T-cell (primary cell): ENCODE data around the gene ZDHHC8. TPM values are rescaled to one million over a fixed set of nuclear protein-coding genes. Genes with fewer than 3 reads are reported as not detected.

Source experiments
- ATAC-seq, 4 experiments: fragments of 200-7000 bp in 3 of 4; fragments of 150-1000 bp in 1 of 4; cut with Tn5 transposase; replicated peaks in 1 of 4; 1 replicate in 3 of 4; 2 replicates in 1 of 4; pipeline ENCODE4 v1.10.0; 2021; ENCODE audit warnings: moderate library complexity in 3 of 4, mild to moderate bottlenecking in 2 of 4, moderate number of reproducible peaks in 1 of 4
- CTCF ChIA-PET, 2 donors: fragments of 300-600 bp; sonication (Branson Sonifier 250); formaldehyde crosslinking; loops; one replicate each; lab custom pipeline; 2022; ENCODE audit warnings: antibody characterized with exemption in 2 of 2; lab: Charles Lee
- POLR2A ChIA-PET, 2 donors: fragments of 300-600 bp; sonication (Branson Sonifier 250); formaldehyde crosslinking; loops; one replicate each; lab custom pipeline; 2022; ENCODE audit warnings: antibody characterized with exemption in 2 of 2; lab: Charles Lee
- DNase-seq, 35 experiments: peaks; one replicate each; pipeline versions ENCODE4 v3.0.0 to v3.0.0-alpha.2; 2013 to 2023
- H3K27ac ChIP-seq: one replicate; pipeline ENCODE4 v1.5.1; 2013; ENCODE audit warnings: low read length
- H3K27me3 ChIP-seq, 2 experiments: replicated peaks in 1 of 2; 1 replicate in 1 of 2; 2 replicates in 1 of 2; pipeline versions ENCODE4 v1.6.1 to v1.7.0; 2013; ENCODE audit warnings: low read length in 1 of 2, mixed read lengths in 1 of 2; ENCODE audit not compliant: control insufficient read depth in 2 of 2, insufficient read depth in 2 of 2; ENCODE audit errors: extremely low read depth in 1 of 2
- H3K36me3 ChIP-seq, 2 donors: 1 replicate in 1 of 2; 2 replicates in 1 of 2; pipeline versions ENCODE4 v1.6.1 to v1.7.0; 2013; ENCODE audit warnings: low read length in 1 of 2; ENCODE audit not compliant: control insufficient read depth in 2 of 2, insufficient read depth in 1 of 2; ENCODE audit errors: extremely low read depth in 1 of 2
- H3K4me1 ChIP-seq, 2 experiments: 1 replicate in 1 of 2; 2 replicates in 1 of 2; pipeline versions ENCODE4 v1.6.1 to v1.7.0; 2013; ENCODE audit warnings: low read length in 2 of 2, mixed read lengths in 1 of 2; ENCODE audit not compliant: insufficient read depth in 2 of 2, control insufficient read depth in 1 of 2; ENCODE audit errors: extremely low read depth in 1 of 2
- H3K4me3 ChIP-seq, 2 donors: 1 replicate in 1 of 2; 2 replicates in 1 of 2; pipeline versions ENCODE4 v1.5.1 to v1.7.0; 2013; ENCODE audit warnings: mild to moderate bottlenecking in 2 of 2, low read length in 1 of 2, moderate library complexity in 1 of 2; ENCODE audit not compliant: control insufficient read depth in 1 of 2; ENCODE audit errors: extremely low read depth in 1 of 2
- H3K9me3 ChIP-seq: 2 replicates; pipeline ENCODE4 v1.7.0; 2013
- H3K27ac Mint-ChIP-seq, 2 donors: one replicate each; pipeline ENCODE4 v1.8.0; 2020 to 2021; ENCODE audit warnings: mild to moderate bottlenecking in 2 of 2, mixed read lengths in 2 of 2
- H3K27me3 Mint-ChIP-seq, 2 donors: one replicate each; pipeline ENCODE4 v1.8.0; 2021 to 2022; ENCODE audit warnings: mixed read lengths in 2 of 2
- H3K36me3 Mint-ChIP-seq: one replicate; pipeline ENCODE4 v1.8.0; 2021; ENCODE audit warnings: mixed read lengths
- H3K4me1 Mint-ChIP-seq, 3 donors: one replicate each; pipeline ENCODE4 v1.8.0; 2020 to 2022; ENCODE audit warnings: mixed read lengths in 3 of 3, mild to moderate bottlenecking in 1 of 3
- H3K4me3 Mint-ChIP-seq, 3 donors: one replicate each; pipeline ENCODE4 v1.8.0; 2020 to 2022; ENCODE audit warnings: mild to moderate bottlenecking in 3 of 3, mixed read lengths in 3 of 3, moderate library complexity in 3 of 3
- H3K9me3 Mint-ChIP-seq, 3 donors: one replicate each; pipeline ENCODE4 v1.8.0; 2020 to 2022; ENCODE audit warnings: mixed read lengths in 3 of 3
- WGBS: methylation state at CpG from one replicate; pipeline ENCODE4 v1.1.5; 2013; ENCODE audit warnings: missing lambda C conversion rate; ENCODE audit not compliant: insufficient coverage; 5-methylcytosine and 5-hydroxymethylcytosine counted together
- total RNA-seq, 35 experiments: library from RNA in 6 of 35; stranded (reverse) in 6 of 35; fragments of 120-200 nt in 1 of 35; gene quantifications; one replicate each; pipeline versions ENCODE4 v1.2.1 to v1.2.4 and lab custom pipeline; 2013 to 2026

ZDHHC8 gene
- total RNA-seq (100 to 1,000 TPM in 1 of 5 donors, 10 to 100 TPM in 4; 68.4 to 102 (median 92.1) TPM), total RNA-seq (lab: John Stamatoyannopoulos, UW) (25.6 to 64.1 (median 48.0) reads per million in 29 experiments)
- 18.3 TPM for total RNA-seq (2013)

GRCh38 chr22:20131597-20131858 lies at the start of gene ZDHHC8:
Gene ZDHHC8, plus strand, starts transcription at chr22:20131804. Its CDS starts 144 bp downstream, at chr22:20131948.
- H3K9me3 Mint-ChIP-seq: no peaks in the 10 kb centered on the region
- peaks cover 4% of the 10 kb centered on the region for H3K36me3 Mint-ChIP-seq
- CTCF ChIA-PET: no interaction called here
- under 1% methylated on average over 43 of the region's 43 CpGs for WGBS
- peaks cover 24 to 42% (median 42%) of the 10 kb centered on the region in 3 donors for H3K4me1 Mint-ChIP-seq
- Histone ChIP-seq H3K27ac (peak within 1 kb of the TSS; percentile 62), H3K4me3 (peak within 1 kb of the TSS; percentile 71 to 80), H3K36me3 (peaks cover 4 to 7% of the 10 kb centered on the region in 2 donors), H3K9me3 (no peaks in the 10 kb centered on the region), H3K4me1 (peaks cover 9 to 61% of the 10 kb centered on the region in 2 experiments), H3K27me3 (no peaks in the 10 kb centered on the region)
- POLR2A ChIA-PET: no interaction called here
- no peaks in the 10 kb centered on the region for H3K27me3 Mint-ChIP-seq
- H3K27ac Mint-ChIP-seq: peak within 1 kb of the TSS; percentile 15 to 64
- ATAC-seq (peak; percentile 76 to 83 (median 80)), DNase-seq (peak in 22 of 35 experiments; percentile 22 to 70 (median 36))
- peak within 1 kb of the TSS; percentile 72 to 77 (median 74) for H3K4me3 Mint-ChIP-seq

DNA sequence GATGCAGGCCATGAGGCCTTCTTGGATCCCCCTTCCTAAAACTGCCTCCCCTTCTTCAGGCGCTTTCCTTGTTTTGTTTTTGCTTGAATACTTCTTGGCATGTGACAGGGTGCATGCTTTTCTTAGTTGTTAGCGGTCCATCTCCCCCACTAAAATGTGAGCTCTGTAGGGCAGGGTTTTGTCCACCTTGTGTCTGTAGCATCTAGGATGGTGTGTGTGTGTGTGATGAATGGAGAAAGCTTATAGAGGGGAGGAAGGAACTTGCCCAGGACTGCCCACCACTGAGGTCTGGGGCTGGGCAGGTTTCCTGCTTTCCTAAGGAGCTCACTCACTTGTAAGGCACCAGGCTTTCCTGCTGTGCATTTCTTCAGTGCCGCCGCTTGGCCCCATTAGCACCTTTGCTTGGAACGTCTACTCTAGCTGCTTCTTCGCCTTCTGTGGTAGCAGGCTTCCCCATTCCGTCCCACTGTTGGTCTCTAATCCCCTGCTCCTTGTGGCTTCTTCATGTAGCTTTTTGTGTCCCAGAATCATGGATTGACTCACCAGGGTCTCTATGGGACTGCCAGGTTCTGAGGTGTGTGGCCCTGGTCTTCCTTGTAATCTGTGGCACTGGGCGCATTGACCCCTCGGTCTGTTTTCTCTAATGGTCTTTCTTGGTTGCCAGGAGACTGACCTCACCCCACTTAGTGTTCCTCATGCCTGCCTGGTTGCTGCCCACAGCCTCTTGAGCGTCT lies 48.3 kb upstream of the ZDHHC8 start:
- no peaks in the 10 kb centered on the region for H3K27me3 Mint-ChIP-seq
- Histone ChIP-seq H3K4me3 (no peak overlapping the region), H3K36me3 (peaks cover 20 to 27% of the 10 kb centered on the region in 2 donors), H3K27me3 (no peaks in the 10 kb centered on the region), H3K9me3 (no peaks in the 10 kb centered on the region), H3K27ac (no peak overlapping the region), H3K4me1 (peaks cover 17 to 83% of the 10 kb centered on the region in 2 experiments)
- WGBS: 89% methylated on average over 8 of the region's 10 CpGs
- ChIA-PET CTCF (interaction anchor here in 1 of 2 donors (1.6 kb wide), 1 partner anchor 18 kb away, joined by 3 read pairs; no protein-coding TSS in a partner anchor), POLR2A (no interaction called here)
- no peaks in the 10 kb centered on the region for H3K9me3 Mint-ChIP-seq
- peaks cover 56 to 62% (median 57%) of the 10 kb centered on the region in 3 donors for H3K4me1 Mint-ChIP-seq
- peak overlapping the region in 2 of 3 donors; percentile 8 to 77 for H3K4me3 Mint-ChIP-seq
- ATAC-seq (no peak), DNase-seq (no peak)
- H3K36me3 Mint-ChIP-seq: peaks cover 21% of the 10 kb centered on the region
- peak overlapping the region; percentile 40 to 82 for H3K27ac Mint-ChIP-seq

- Histone ChIP-seq H3K27me3 (no peaks in the 10 kb centered on the region), H3K36me3 (peaks cover 20 to 33% of the 10 kb centered on the region in 2 donors), H3K4me3 (no peak overlapping the region), H3K27ac (no peak overlapping the region), H3K4me1 (peaks cover 17 to 88% of the 10 kb centered on the region in 2 experiments), H3K9me3 (no peaks in the 10 kb centered on the region)
- WGBS: 98% methylated on average over 10 of the region's 10 CpGs
- peaks cover 56 to 62% (median 57%) of the 10 kb centered on the region in 3 donors for H3K4me1 Mint-ChIP-seq
- POLR2A ChIA-PET: no interaction called here
- no peaks in the 10 kb centered on the region for H3K9me3 Mint-ChIP-seq
- peak overlapping the region in 1 of 2 donors; percentile 40 for H3K27ac Mint-ChIP-seq
- peaks cover 23% of the 10 kb centered on the region for H3K36me3 Mint-ChIP-seq
- no peak for DNase-seq
- H3K4me3 Mint-ChIP-seq: peak overlapping the region in 1 of 3 donors; percentile 43
- no peaks in the 10 kb centered on the region for H3K27me3 Mint-ChIP-seq
- ATAC-seq: no peak
- CTCF ChIA-PET: interaction anchor here in 1 of 2 donors (1.6 kb wide), 1 partner anchor 17 kb away, joined by 3 read pairs; no protein-coding TSS in a partner anchor
Measured at GRCh38 chr22:20083891-20084546, 47.6 kb upstream of the ZDHHC8 start.

DNA sequence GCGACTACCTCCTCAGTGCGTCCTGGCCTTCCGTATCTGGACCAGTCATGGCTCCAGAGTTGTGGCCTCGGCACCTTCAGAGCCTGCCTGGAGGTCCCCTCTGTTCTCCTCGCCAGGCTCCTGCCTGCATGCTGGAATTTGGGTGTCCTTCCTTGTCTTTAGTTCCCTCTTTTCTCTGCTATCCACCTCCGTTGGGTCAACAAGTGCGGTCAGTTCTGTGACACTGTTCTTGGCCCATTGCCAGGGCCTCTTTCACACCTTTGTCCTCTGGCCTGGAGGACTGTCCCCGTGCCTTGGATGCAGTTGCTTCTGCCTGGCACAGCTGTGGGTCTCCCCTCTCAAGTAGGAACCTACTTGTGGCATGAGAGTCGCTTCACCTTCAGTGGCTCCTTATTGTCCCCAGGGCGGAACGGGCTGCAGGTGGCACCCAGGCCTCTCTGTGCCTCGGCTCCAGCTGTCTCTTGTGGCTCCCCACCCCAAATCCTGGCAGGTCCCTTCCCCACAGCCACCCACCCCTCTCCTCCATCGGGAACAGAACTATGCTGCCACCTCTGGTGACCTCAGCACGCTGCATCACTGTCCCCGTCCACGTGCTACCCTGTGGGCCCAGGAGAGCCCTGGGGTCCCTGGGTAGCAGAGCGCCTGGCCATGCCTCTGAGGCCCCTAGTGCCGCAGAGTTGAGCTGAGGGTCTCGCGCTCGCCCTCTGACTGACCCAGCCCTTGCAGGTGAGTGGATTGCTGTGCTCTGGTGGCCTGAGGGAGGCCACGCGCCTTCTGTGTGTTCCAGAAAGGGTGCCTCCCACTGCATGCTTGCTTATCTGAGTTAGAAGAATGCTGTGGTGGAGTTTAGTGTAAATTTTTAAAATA lies 46.8 kb upstream of the ZDHHC8 start:
- Mint-ChIP-seq H3K4me1 (peaks cover 53 to 62% (median 59%) of the 10 kb centered on the region in 3 donors), H3K4me3 (peak overlapping the region in 1 of 3 donors; percentile 43), H3K9me3 (no peaks in the 10 kb centered on the region), H3K27me3 (no peaks in the 10 kb centered on the region), H3K36me3 (peaks cover 29% of the 10 kb centered on the region), H3K27ac (peak overlapping the region in 1 of 2 donors; percentile 79)
- 92% methylated on average over 21 of the region's 23 CpGs for WGBS
- peaks cover 17 to 88% of the 10 kb centered on the region in 2 experiments for H3K4me1 ChIP-seq
- H3K27me3 ChIP-seq: no peaks in the 10 kb centered on the region
- H3K27ac ChIP-seq: no peak overlapping the region
- ChIA-PET POLR2A (no interaction called here), CTCF (interaction anchor here in 1 of 2 donors (0.5 to 0.7 kb wide), 2 partner anchors 138 to 385 kb away, joined by 4 read pairs; no protein-coding TSS in a partner anchor)
- peaks cover 20 to 41% of the 10 kb centered on the region in 2 donors for H3K36me3 ChIP-seq
- peak in 1 of 35 experiments; percentile 27 for DNase-seq
- no peaks in the 10 kb centered on the region for H3K9me3 ChIP-seq
- H3K4me3 ChIP-seq: no peak overlapping the region
- no peak for ATAC-seq

GRCh38 chr22:20085651-20086050 lies 46.0 kb upstream of the ZDHHC8 start:
- no peak overlapping the region for H3K27ac ChIP-seq
- H3K4me1 ChIP-seq: peaks cover 16 to 95% of the 10 kb centered on the region in 2 experiments
- no peaks in the 10 kb centered on the region for H3K9me3 ChIP-seq
- Mint-ChIP-seq H3K27ac (no peak overlapping the region), H3K4me3 (no peak overlapping the region), H3K9me3 (no peaks in the 10 kb centered on the region), H3K27me3 (no peaks in the 10 kb centered on the region), H3K36me3 (peaks cover 36% of the 10 kb centered on the region), H3K4me1 (peaks cover 53 to 62% (median 61%) of the 10 kb centered on the region in 3 donors)
- ATAC-seq (no peak), DNase-seq (no peak)
- ChIA-PET POLR2A (no interaction called here), CTCF (interaction anchor here in 1 of 2 donors (0.5 kb wide), 1 partner anchor 139 kb away, joined by 4 read pairs; no protein-coding TSS in a partner anchor)
- peaks cover 23 to 50% of the 10 kb centered on the region in 2 donors for H3K36me3 ChIP-seq
- no peak overlapping the region for H3K4me3 ChIP-seq
- 99% methylated on average over 12 of the region's 20 CpGs for WGBS
- H3K27me3 ChIP-seq: no peaks in the 10 kb centered on the region
